ENCODE data around the gene PC. TPM values are rescaled to one million over a fixed set of nuclear protein-coding genes. Genes with fewer than 3 reads are reported as not detected.

PC gene
- polyA plus RNA-seq, 1 of the 3 experiments (the other 2 are of a cell fraction): 9.7 TPM

GRCh38 chr11:66861774-66862558, 96.2 kb downstream of the PC start:
- no peaks in the 10 kb centered on the region for H3K27me3 ChIP-seq (ENCODE audit: insufficient read depth)
- H3F3A ChIP-seq (replicated peaks; ENCODE audit: insufficient read depth): no peaks in the 10 kb centered on the region
- H3K4me2 ChIP-seq: no peak overlapping the region
- no peaks in the 10 kb centered on the region for H4K20me1 ChIP-seq (ENCODE audit: insufficient read depth)
- ChIA-PET POLR2A (interaction anchor here (1.0 kb wide), 1 partner anchor 19 kb away, joined by 3 read pairs; the partner anchor contains the start of gene RCE1), CTCF (interaction anchor here (2.2 kb wide), 1 partner anchor 20 kb away, joined by 9 read pairs; no protein-coding TSS in a partner anchor)
- H2AFZ ChIP-seq (ENCODE audit: low read depth): no peak overlapping the region
- H3K4me3 ChIP-seq (ENCODE audit: low read depth in 2 of 2, low read length in 1 of 2): no peak overlapping the region
- H3K9me2 ChIP-seq: no peaks in the 10 kb centered on the region
- WGBS (ENCODE audit: low lambda C conversion rate): 90% methylated on average over 9 of the region's 30 CpGs
- no peak overlapping the region for H3K9ac ChIP-seq
- H3K79me2 ChIP-seq (ENCODE audit: insufficient read depth): peaks cover 14% of the 10 kb centered on the region
- H3K27ac ChIP-seq (ENCODE audit: low read depth in 2 of 2, low read length in 1 of 2): no peak overlapping the region
- no peaks in the 10 kb centered on the region for H3K9me3 ChIP-seq
- peaks cover 0 to 2% of the 10 kb centered on the region in 2 experiments for H3K36me3 ChIP-seq (replicated peaks in 1 of 2; ENCODE audit: control insufficient read depth in 1 of 2, insufficient read depth in 2 of 2, low read length in 1 of 2)
- TF ChIP-seq YY1 (IDR thresholded peaks at IDR 0.05; ENCODE audit: low read depth) (no peak), RAD21 (IDR thresholded peaks at IDR 0.05; ENCODE audit: low read length) (no peak), USF1 (IDR thresholded peaks at IDR 0.05; ENCODE audit: borderline replicate concordance, low read depth) (no peak), ELF1 (IDR thresholded peaks at IDR 0.05) (no peak), MEF2A (IDR thresholded peaks at IDR 0.05; ENCODE audit: borderline replicate concordance, low read depth) (no peak), FOSL2 (IDR thresholded peaks at IDR 0.05; ENCODE audit: borderline replicate concordance, low read depth) (no peak), POLR2AphosphoS5 (IDR thresholded peaks at IDR 0.05; ENCODE audit: low read depth, low read length) (no peak)
- peaks cover 0 to 5% of the 10 kb centered on the region in 2 experiments; a peak in 2 of 4 replicates for H3K4me1 ChIP-seq (ENCODE audit: control insufficient read depth in 1 of 2, insufficient read depth in 2 of 2, low read depth in 1 of 2, low read length in 1 of 2)
- no peak for DNase-seq

GRCh38 chr11:66861038-66861773, 97.0 kb downstream of the PC start:
- DNase-seq: no peak
- Histone ChIP-seq H2AFZ (ENCODE audit: low read depth) (no peak overlapping the region), H3F3A (replicated peaks; ENCODE audit: insufficient read depth) (no peaks in the 10 kb centered on the region), H4K20me1 (ENCODE audit: insufficient read depth) (no peaks in the 10 kb centered on the region), H3K4me1 (ENCODE audit: control insufficient read depth in 1 of 2, insufficient read depth in 2 of 2, low read depth in 1 of 2, low read length in 1 of 2) (peaks cover 0 to 5% of the 10 kb centered on the region in 2 experiments; a peak in 2 of 4 replicates), H3K27ac (ENCODE audit: low read depth in 2 of 2, low read length in 1 of 2) (no peak overlapping the region), H3K4me2 (no peak overlapping the region), H3K9me2 (no peaks in the 10 kb centered on the region), H3K79me2 (ENCODE audit: insufficient read depth) (peaks cover 14% of the 10 kb centered on the region), H3K9me3 (no peaks in the 10 kb centered on the region), H3K27me3 (ENCODE audit: insufficient read depth) (no peaks in the 10 kb centered on the region), H3K9ac (no peak overlapping the region), H3K4me3 (ENCODE audit: low read depth in 2 of 2, low read length in 1 of 2) (no peak overlapping the region), H3K36me3 (replicated peaks in 1 of 2; ENCODE audit: control insufficient read depth in 1 of 2, insufficient read depth in 2 of 2, low read length in 1 of 2) (peaks cover 0 to 2% of the 10 kb centered on the region in 2 experiments)
- ChIA-PET CTCF (no interaction called here), POLR2A (no interaction called here)
- TF ChIP-seq, protein P1, sequence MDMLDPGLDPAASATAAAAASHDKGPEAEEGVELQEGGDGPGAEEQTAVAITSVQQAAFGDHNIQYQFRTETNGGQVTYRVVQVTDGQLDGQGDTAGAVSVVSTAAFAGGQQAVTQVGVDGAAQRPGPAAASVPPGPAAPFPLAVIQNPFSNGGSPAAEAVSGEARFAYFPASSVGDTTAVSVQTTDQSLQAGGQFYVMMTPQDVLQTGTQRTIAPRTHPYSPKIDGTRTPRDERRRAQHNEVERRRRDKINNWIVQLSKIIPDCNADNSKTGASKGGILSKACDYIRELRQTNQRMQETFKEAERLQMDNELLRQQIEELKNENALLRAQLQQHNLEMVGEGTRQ (IDR thresholded peaks at IDR 0.05; ENCODE audit: borderline replicate concordance, low read depth, low read length): no peak
- no peak for TF ChIP-seq NRF1 (IDR thresholded peaks at IDR 0.05; ENCODE audit: low read depth, low read length)
- no peak for TF ChIP-seq RFX5 (IDR thresholded peaks at IDR 0.05; ENCODE audit: low read length)
- TF ChIP-seq, protein P2, sequence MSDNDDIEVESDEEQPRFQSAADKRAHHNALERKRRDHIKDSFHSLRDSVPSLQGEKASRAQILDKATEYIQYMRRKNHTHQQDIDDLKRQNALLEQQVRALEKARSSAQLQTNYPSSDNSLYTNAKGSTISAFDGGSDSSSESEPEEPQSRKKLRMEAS (IDR thresholded peaks at IDR 0.05; ENCODE audit: low read depth): no peak
- TF ChIP-seq, protein P3, sequence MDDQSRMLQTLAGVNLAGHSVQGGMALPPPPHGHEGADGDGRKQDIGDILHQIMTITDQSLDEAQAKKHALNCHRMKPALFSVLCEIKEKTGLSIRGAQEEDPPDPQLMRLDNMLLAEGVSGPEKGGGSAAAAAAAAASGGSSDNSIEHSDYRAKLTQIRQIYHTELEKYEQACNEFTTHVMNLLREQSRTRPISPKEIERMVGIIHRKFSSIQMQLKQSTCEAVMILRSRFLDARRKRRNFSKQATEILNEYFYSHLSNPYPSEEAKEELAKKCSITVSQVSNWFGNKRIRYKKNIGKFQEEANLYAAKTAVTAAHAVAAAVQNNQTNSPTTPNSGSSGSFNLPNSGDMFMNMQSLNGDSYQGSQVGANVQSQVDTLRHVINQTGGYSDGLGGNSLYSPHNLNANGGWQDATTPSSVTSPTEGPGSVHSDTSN (IDR thresholded peaks at IDR 0.05): no peak
- no peak for TF ChIP-seq JUND (IDR thresholded peaks at IDR 0.05)
- TF ChIP-seq GATA2 (CRISPR knock-in tag; IDR thresholded peaks at IDR 0.05): no peak
- no peak for TF ChIP-seq RXRA (IDR thresholded peaks at IDR 0.05; ENCODE audit: borderline replicate concordance, low read depth)
- no peak for TF ChIP-seq EP300 (IDR thresholded peaks at IDR 0.05; ENCODE audit: borderline replicate concordance in 1 of 2, low read depth in 1 of 2, low read length in 1 of 2)
- no peak for TF ChIP-seq GABPA (IDR thresholded peaks at IDR 0.05; ENCODE audit: low read depth)
- TF ChIP-seq USF1 (IDR thresholded peaks at IDR 0.05; ENCODE audit: borderline replicate concordance, low read depth): no peak
- no peak for TF ChIP-seq SIN3A (IDR thresholded peaks at IDR 0.05; ENCODE audit: borderline replicate concordance, low read depth, low read length)
- TF ChIP-seq EZH2phosphoT487 (IDR thresholded peaks at IDR 0.05; ENCODE audit: borderline replicate concordance, low read depth): no peak
- TF ChIP-seq, protein P4, sequence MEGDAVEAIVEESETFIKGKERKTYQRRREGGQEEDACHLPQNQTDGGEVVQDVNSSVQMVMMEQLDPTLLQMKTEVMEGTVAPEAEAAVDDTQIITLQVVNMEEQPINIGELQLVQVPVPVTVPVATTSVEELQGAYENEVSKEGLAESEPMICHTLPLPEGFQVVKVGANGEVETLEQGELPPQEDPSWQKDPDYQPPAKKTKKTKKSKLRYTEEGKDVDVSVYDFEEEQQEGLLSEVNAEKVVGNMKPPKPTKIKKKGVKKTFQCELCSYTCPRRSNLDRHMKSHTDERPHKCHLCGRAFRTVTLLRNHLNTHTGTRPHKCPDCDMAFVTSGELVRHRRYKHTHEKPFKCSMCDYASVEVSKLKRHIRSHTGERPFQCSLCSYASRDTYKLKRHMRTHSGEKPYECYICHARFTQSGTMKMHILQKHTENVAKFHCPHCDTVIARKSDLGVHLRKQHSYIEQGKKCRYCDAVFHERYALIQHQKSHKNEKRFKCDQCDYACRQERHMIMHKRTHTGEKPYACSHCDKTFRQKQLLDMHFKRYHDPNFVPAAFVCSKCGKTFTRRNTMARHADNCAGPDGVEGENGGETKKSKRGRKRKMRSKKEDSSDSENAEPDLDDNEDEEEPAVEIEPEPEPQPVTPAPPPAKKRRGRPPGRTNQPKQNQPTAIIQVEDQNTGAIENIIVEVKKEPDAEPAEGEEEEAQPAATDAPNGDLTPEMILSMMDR (IDR thresholded peaks at IDR 0.05): no peak
- no peak for TF ChIP-seq YY1 (IDR thresholded peaks at IDR 0.05; ENCODE audit: low read depth)
- WGBS (ENCODE audit: low lambda C conversion rate): 96% methylated on average over 23 of the region's 32 CpGs

Data from SK-N-SH (cell line).